ENCODE data around the gene RPS19.

DNA sequence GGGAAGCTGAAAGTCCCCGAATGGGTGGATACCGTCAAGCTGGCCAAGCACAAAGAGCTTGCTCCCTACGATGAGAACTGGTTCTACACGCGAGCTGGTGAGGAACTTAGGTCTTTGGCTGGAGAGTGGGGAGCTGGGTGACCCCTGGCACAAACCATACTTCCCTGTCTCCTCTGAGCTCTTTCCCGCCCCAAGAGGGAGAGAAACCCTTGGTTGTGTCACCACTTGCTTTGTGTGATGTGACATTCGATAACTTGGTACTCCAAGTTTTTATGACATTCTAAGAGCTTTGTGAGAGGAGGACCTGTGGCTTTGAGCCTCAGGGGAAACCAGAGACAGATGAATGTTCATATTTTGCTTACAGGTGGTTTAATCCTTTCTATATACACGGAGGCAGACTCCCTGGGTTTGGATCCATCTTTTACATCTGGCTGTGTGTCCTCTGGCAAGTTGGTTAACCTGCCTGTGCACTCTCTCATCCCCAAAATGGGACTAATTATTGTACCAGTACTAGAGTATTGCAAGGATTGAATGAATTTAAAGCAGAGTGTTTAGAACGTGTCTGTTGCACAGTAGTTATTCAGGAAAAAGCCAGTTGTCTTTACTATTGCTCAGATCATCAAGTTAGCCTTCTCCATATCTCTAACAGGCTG lies 1.2 kb downstream of the RPS19 start:
- TF ChIP-seq, protein P1, sequence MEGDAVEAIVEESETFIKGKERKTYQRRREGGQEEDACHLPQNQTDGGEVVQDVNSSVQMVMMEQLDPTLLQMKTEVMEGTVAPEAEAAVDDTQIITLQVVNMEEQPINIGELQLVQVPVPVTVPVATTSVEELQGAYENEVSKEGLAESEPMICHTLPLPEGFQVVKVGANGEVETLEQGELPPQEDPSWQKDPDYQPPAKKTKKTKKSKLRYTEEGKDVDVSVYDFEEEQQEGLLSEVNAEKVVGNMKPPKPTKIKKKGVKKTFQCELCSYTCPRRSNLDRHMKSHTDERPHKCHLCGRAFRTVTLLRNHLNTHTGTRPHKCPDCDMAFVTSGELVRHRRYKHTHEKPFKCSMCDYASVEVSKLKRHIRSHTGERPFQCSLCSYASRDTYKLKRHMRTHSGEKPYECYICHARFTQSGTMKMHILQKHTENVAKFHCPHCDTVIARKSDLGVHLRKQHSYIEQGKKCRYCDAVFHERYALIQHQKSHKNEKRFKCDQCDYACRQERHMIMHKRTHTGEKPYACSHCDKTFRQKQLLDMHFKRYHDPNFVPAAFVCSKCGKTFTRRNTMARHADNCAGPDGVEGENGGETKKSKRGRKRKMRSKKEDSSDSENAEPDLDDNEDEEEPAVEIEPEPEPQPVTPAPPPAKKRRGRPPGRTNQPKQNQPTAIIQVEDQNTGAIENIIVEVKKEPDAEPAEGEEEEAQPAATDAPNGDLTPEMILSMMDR (IDR thresholded peaks at IDR 0.05; ENCODE audit: low read length), result no peak
- TF ChIP-seq EZH2phosphoT487 (IDR thresholded peaks at IDR 0.05; ENCODE audit: low read length), result no peak

Measured in MM.1S (cell line).